ENCODE data around the gene ATXN2.

ATXN2 gene

DNA sequence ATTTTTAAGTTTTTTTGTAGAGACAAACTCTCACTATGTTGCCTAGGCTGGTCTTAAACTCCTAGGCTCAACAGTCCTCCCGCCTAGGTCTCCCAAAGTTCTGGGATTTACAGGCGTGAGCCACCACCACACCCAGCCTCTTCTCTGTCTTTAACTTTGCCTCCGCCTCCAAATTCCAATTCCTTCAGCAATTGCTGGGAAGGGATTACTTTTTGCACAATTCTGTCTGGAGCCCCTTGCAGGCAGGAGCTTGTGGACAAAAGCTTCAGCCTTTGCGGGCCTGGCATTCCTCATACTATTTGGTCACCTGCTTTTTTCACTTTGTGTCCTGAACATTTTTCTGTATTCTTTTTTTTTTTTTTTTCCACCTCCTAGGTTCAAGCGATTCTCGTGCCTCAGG lies 167.3 kb downstream of the ATXN2 start:
- H3K4me3 ChIP-seq (ENCODE audit: insufficient read depth, low read depth, low read length), result no peak overlapping the region
- no peaks in the 10 kb centered on the region for H3K36me3 ChIP-seq (ENCODE audit: control insufficient read depth, insufficient read depth, low read length)
- H3K4me1 ChIP-seq (ENCODE audit: control insufficient read depth, insufficient read depth, low read length), result peaks cover 5% of the 10 kb centered on the region
- no peaks in the 10 kb centered on the region for H3K9me3 ChIP-seq (ENCODE audit: control insufficient read depth, low read length)
- H3K27ac ChIP-seq (ENCODE audit: insufficient read depth, low read depth, low read length, poor library complexity, severe bottlenecking), result no peak overlapping the region
- WGBS, 2 experiments, result 91 to 92% methylated on average over 6 of the region's 6 CpGs
- H3K27me3 ChIP-seq (ENCODE audit: control insufficient read depth, insufficient read depth, low read length, poor library complexity, severe bottlenecking), result no peaks in the 10 kb centered on the region

DNA sequence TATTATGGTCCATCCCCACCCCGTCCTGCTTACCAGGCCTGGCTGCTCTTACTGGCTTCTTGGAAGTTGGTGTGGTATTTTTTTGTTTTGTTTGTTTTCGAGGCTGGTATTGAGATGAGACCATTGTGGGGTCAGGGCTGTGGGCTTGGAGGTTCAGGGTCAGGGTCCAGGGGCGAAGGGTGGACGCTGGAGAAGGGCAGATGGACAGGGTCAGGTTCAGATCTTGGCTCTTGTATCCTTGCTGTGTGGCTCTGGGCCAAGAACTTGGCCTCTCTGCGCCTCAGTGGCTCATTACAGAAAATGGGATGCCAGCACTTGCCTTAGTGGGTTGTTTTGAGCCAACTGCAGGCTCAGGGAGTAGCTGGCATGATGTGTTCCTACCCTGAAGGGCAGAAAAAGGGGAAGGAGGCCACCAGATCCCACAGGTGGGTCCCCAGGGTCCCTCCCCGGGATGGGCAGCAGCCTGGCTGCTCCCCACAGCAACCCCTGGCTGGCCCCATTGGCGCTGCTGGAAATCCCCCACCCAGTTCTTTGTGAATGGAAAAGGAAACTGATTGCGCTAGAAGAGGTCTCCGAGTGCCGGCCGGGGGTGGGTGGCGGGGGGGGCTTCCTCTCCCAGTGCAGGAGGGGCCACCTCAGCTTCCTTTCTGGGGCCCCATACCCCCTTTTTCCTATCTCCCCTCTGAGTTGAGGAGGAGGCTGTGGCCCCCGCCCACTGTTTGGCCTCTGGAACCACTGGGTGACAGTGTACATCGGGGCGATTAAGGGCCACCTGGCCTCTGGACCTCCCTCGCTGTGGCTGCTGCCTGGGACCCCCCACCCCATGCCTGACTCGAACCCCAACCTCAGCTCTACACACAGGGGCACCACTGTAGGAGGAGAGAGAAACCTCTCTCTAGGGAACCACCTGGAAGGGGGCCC lies 168.4 kb downstream of the ATXN2 start:
- H3K4me3 ChIP-seq (ENCODE audit: insufficient read depth, low read depth, low read length), result no peak overlapping the region
- WGBS, 2 experiments, result 88 to 89% methylated on average over 17 of the region's 17 CpGs
- H3K36me3 ChIP-seq (ENCODE audit: control insufficient read depth, insufficient read depth, low read length), result no peaks in the 10 kb centered on the region
- no peak overlapping the region for H3K27ac ChIP-seq (ENCODE audit: insufficient read depth, low read depth, low read length, poor library complexity, severe bottlenecking)
- peaks cover 7% of the 10 kb centered on the region for H3K4me1 ChIP-seq (ENCODE audit: control insufficient read depth, insufficient read depth, low read length)
- no peaks in the 10 kb centered on the region for H3K9me3 ChIP-seq (ENCODE audit: control insufficient read depth, low read length)
- no peaks in the 10 kb centered on the region for H3K27me3 ChIP-seq (ENCODE audit: control insufficient read depth, insufficient read depth, low read length, poor library complexity, severe bottlenecking)

DNA sequence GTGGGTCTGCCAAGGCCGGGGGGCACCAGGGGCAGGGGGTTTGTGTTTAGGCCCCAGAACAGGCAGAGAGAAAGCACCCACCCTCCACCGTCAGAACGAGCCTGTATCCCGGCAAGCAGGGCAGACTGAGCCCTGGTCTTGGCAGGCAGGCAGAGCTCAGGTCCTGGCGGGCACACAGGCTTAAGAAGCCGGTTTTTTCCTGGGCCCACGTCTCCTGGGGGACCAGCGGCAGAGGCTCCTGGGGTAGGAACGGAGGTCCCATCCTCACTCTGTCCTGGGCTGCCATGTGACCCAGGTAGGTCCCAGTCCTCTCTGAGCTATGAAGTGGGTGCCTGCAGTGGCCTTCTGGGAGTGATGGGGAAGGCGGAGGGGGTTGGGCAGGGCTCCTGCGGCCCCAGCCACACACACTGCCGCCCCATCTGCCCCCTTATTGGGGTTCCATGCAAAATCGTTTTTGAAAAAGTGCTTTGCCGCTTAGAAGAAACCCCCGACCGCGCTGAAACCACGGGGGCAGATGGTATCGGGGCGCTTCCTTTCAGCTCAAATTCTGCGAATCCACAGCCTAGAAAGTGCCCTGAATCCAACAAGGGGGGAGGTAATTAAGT lies 169.2 kb downstream of the ATXN2 start:
- WGBS, 2 experiments, result 89 to 90% methylated on average over 21 of the region's 21 CpGs
- no peak overlapping the region for H3K27ac ChIP-seq (ENCODE audit: insufficient read depth, low read depth, low read length, poor library complexity, severe bottlenecking)
- no peaks in the 10 kb centered on the region for H3K36me3 ChIP-seq (ENCODE audit: control insufficient read depth, insufficient read depth, low read length)
- no peaks in the 10 kb centered on the region for H3K27me3 ChIP-seq (ENCODE audit: control insufficient read depth, insufficient read depth, low read length, poor library complexity, severe bottlenecking)
- peaks cover 14% of the 10 kb centered on the region for H3K4me1 ChIP-seq (ENCODE audit: control insufficient read depth, insufficient read depth, low read length)
- no peak overlapping the region for H3K4me3 ChIP-seq (ENCODE audit: insufficient read depth, low read depth, low read length)
- no peaks in the 10 kb centered on the region for H3K9me3 ChIP-seq (ENCODE audit: control insufficient read depth, low read length)

- Histone ChIP-seq H3K27ac (ENCODE audit: insufficient read depth, low read depth, low read length, poor library complexity, severe bottlenecking) (no peak overlapping the region), H3K4me3 (ENCODE audit: insufficient read depth, low read depth, low read length) (no peak overlapping the region), H3K9me3 (ENCODE audit: control insufficient read depth, low read length) (no peaks in the 10 kb centered on the region), H3K36me3 (ENCODE audit: control insufficient read depth, insufficient read depth, low read length) (no peaks in the 10 kb centered on the region), H3K4me1 (ENCODE audit: control insufficient read depth, insufficient read depth, low read length) (peaks cover 15% of the 10 kb centered on the region), H3K27me3 (ENCODE audit: control insufficient read depth, insufficient read depth, low read length, poor library complexity, severe bottlenecking) (no peaks in the 10 kb centered on the region)
- WGBS, 2 experiments, result 88% methylated on average over 15 to 18 of the region's 21 CpGs
Observed at GRCh38 chr12:111428728-111429175, 170.4 kb downstream of the ATXN2 start.

DNA sequence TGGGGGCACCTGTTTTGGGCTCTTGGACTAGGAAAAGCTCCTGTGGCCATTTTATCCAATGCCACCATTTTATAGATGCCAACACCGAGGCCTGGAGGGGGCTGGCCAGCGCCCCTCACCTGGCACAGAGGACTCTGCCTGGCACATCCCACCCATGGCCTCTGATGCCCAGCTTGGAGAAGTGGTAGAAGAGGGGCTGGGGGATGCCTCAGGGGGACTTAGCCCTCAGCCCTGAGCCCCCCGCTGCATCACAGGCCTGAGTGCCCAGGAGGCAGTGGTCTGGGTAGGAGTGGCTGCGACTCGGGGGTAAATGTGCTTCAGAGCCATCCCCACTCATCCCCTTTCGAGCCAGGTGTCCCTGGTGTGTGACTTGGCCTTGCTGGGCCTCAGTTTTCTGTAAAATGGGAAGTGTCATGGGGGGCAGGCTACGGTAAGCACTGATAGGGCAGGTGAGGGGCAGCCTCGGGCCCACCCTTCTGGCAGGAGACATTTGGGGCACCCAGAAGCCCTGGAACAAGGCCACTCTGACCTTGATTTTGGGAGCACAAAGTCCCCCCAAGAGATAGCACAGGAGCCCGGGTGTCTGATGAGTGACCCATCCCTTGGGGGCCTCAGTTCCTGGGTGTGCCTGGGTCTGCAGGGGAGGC lies 170.9 kb downstream of the ATXN2 start:
- peaks cover 15% of the 10 kb centered on the region for H3K4me1 ChIP-seq (ENCODE audit: control insufficient read depth, insufficient read depth, low read length)
- H3K4me3 ChIP-seq (ENCODE audit: insufficient read depth, low read depth, low read length), result no peak overlapping the region
- no peak overlapping the region for H3K27ac ChIP-seq (ENCODE audit: insufficient read depth, low read depth, low read length, poor library complexity, severe bottlenecking)
- no peaks in the 10 kb centered on the region for H3K36me3 ChIP-seq (ENCODE audit: control insufficient read depth, insufficient read depth, low read length)
- 95 to 97% methylated on average over 9 of the region's 9 CpGs for WGBS, 2 experiments
- H3K27me3 ChIP-seq (ENCODE audit: control insufficient read depth, insufficient read depth, low read length, poor library complexity, severe bottlenecking), result no peaks in the 10 kb centered on the region
- H3K9me3 ChIP-seq (ENCODE audit: control insufficient read depth, low read length), result no peaks in the 10 kb centered on the region

GRCh38 chr12:111427417-111428074 lies 171.6 kb downstream of the ATXN2 start:
- no peak overlapping the region for H3K27ac ChIP-seq (ENCODE audit: insufficient read depth, low read depth, low read length, poor library complexity, severe bottlenecking)
- H3K4me1 ChIP-seq (ENCODE audit: control insufficient read depth, insufficient read depth, low read length), result peaks cover 15% of the 10 kb centered on the region
- 93 to 95% methylated on average over 7 of the region's 7 CpGs for WGBS, 2 experiments

GRCh38 chr12:111426344-111427185 lies 172.6 kb downstream of the ATXN2 start:
- no peak overlapping the region for H3K27ac ChIP-seq (ENCODE audit: insufficient read depth, low read depth, low read length, poor library complexity, severe bottlenecking)
- H3K4me3 ChIP-seq (ENCODE audit: insufficient read depth, low read depth, low read length), result no peak overlapping the region
- H3K4me1 ChIP-seq (ENCODE audit: control insufficient read depth, insufficient read depth, low read length), result peaks cover 15% of the 10 kb centered on the region
- no peaks in the 10 kb centered on the region for H3K9me3 ChIP-seq (ENCODE audit: control insufficient read depth, low read length)
- no peaks in the 10 kb centered on the region for H3K27me3 ChIP-seq (ENCODE audit: control insufficient read depth, insufficient read depth, low read length, poor library complexity, severe bottlenecking)
- no peaks in the 10 kb centered on the region for H3K36me3 ChIP-seq (ENCODE audit: control insufficient read depth, insufficient read depth, low read length)
- 92% methylated on average over 11 of the region's 11 CpGs for WGBS, 2 experiments

More at GRCh38 chr12:111427417-111428074, 171.6 kb downstream of the ATXN2 start:
- Histone ChIP-seq H3K4me3 (ENCODE audit: insufficient read depth, low read depth, low read length) (no peak overlapping the region), H3K27me3 (ENCODE audit: control insufficient read depth, insufficient read depth, low read length, poor library complexity, severe bottlenecking) (no peaks in the 10 kb centered on the region), H3K9me3 (ENCODE audit: control insufficient read depth, low read length) (no peaks in the 10 kb centered on the region), H3K36me3 (ENCODE audit: control insufficient read depth, insufficient read depth, low read length) (no peaks in the 10 kb centered on the region)

DNA sequence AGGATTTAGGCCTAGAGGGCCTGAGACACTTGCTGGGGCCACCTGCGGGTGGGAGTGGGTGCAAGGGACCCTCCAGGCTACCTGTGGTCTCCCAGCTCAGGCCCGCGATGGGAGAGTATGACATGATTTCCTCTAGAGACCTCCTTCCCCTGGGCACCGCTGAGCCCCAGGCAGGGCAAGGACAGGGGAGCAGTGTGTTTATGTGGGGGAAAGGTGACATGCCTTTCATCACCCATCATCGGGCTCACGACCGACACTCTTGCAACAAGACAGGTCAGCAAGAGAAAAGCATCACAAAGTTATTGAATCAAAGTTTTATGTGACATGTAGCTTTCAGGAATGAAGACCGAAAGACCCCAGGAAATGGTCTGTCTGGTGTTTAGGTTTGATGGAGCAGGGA lies 173.5 kb downstream of the ATXN2 start:
- no peak overlapping the region for H3K4me3 ChIP-seq (ENCODE audit: insufficient read depth, low read depth, low read length)

GRCh38 chr12:111424793-111425251 lies 174.3 kb downstream of the ATXN2 start:
- Histone ChIP-seq H3K4me3 (ENCODE audit: insufficient read depth, low read depth, low read length) (no peak overlapping the region), H3K27me3 (ENCODE audit: control insufficient read depth, insufficient read depth, low read length, poor library complexity, severe bottlenecking) (no peaks in the 10 kb centered on the region), H3K4me1 (ENCODE audit: control insufficient read depth, insufficient read depth, low read length) (peaks cover 15% of the 10 kb centered on the region), H3K27ac (ENCODE audit: insufficient read depth, low read depth, low read length, poor library complexity, severe bottlenecking) (no peak overlapping the region), H3K36me3 (ENCODE audit: control insufficient read depth, insufficient read depth, low read length) (no peaks in the 10 kb centered on the region), H3K9me3 (ENCODE audit: control insufficient read depth, low read length) (no peaks in the 10 kb centered on the region)
- 83 to 88% methylated on average over 6 of the region's 6 CpGs for whole genome bisulfite sequencing, 2 experiments

More for the DNA sequence above, 173.5 kb downstream of the ATXN2 start:
- no peak overlapping the region for H3K27ac ChIP-seq (ENCODE audit: insufficient read depth, low read depth, low read length, poor library complexity, severe bottlenecking)
- peaks cover 15% of the 10 kb centered on the region for H3K4me1 ChIP-seq (ENCODE audit: control insufficient read depth, insufficient read depth, low read length)
- no peaks in the 10 kb centered on the region for H3K27me3 ChIP-seq (ENCODE audit: control insufficient read depth, insufficient read depth, low read length, poor library complexity, severe bottlenecking)
- H3K36me3 ChIP-seq (ENCODE audit: control insufficient read depth, insufficient read depth, low read length), result no peaks in the 10 kb centered on the region
- no peaks in the 10 kb centered on the region for H3K9me3 ChIP-seq (ENCODE audit: control insufficient read depth, low read length)
- WGBS, 2 experiments, result 90 to 95% methylated on average over 8 of the region's 8 CpGs

Measured in ectodermal cell (in vitro differentiated cells).